Small intestine (tissue), 7 donors: Measurements from ENCODE around the gene LSS. TPM values are rescaled to one million over a fixed set of nuclear protein-coding genes. Genes with fewer than 3 reads are reported as not detected.
"Not testable (repeated sequence)": the region's sequence is repeated elsewhere in the genome, so short reads cannot be mapped to it uniquely, and the experiment has no call there.

Source experiments
- DNase-seq, 2 donors: peaks; one replicate each; pipeline versions ENCODE4 v3.0.0 to v3.0.0-alpha.2; 2013
- FAIRE-seq: peaks from 2 replicates; lab custom pipeline; 2012; peaks lifted over from hg19 to GRCh38; lab: Jason Lieb, UNC
- H3K27ac ChIP-seq, 3 donors: one replicate each; pipeline ENCODE4 v1.5.1; 2013; ENCODE audit warnings: low read length in 2 of 3, mild to moderate bottlenecking in 2 of 3, control low read depth in 1 of 3, inconsistent platforms in 1 of 3, low read depth in 1 of 3, moderate library complexity in 1 of 3
- H3K27me3 ChIP-seq, 3 donors: one replicate each; pipeline ENCODE4 v1.6.1; 2013; ENCODE audit warnings: low read length in 3 of 3, inconsistent platforms in 1 of 3; ENCODE audit not compliant: control insufficient read depth in 3 of 3, insufficient read depth in 3 of 3
- H3K36me3 ChIP-seq, 3 donors: one replicate each; pipeline ENCODE4 v1.6.1; 2013; ENCODE audit warnings: low read length in 3 of 3, inconsistent platforms in 1 of 3, low read depth in 1 of 3, mild to moderate bottlenecking in 1 of 3, moderate library complexity in 1 of 3; ENCODE audit not compliant: control insufficient read depth in 3 of 3, insufficient read depth in 2 of 3
- H3K4me1 ChIP-seq, 3 donors: one replicate each; pipeline ENCODE4 v1.6.1; 2013; ENCODE audit warnings: low read length in 2 of 3, inconsistent platforms in 1 of 3, low read depth in 1 of 3, mild to moderate bottlenecking in 1 of 3, moderate library complexity in 1 of 3; ENCODE audit not compliant: control insufficient read depth in 3 of 3, insufficient read depth in 2 of 3
- H3K4me3 ChIP-seq, 3 donors: one replicate each; pipeline ENCODE4 v1.5.1; 2013; ENCODE audit warnings: low read length in 3 of 3, control low read depth in 1 of 3, inconsistent platforms in 1 of 3, low read depth in 1 of 3, mild to moderate bottlenecking in 1 of 3, moderate library complexity in 1 of 3
- H3K9me3 ChIP-seq, 2 donors: one replicate each; pipeline ENCODE4 v1.6.1; 2013; ENCODE audit warnings: low read depth in 1 of 2, low read length in 1 of 2; ENCODE audit not compliant: control insufficient read depth in 2 of 2, insufficient read depth in 1 of 2
- WGBS, 3 donors: extraction: QIAGEN DNeasy Blood & Tissue Kit; methylation state at CpG; one replicate each; pipeline ENCODE4 v1.1.7; 2013; 5-methylcytosine and 5-hydroxymethylcytosine counted together
- polyA plus RNA-seq, 4 donors: library from polyadenylated mRNA; stranded (reverse) in 3 of 4; unstranded in 1 of 4; fragments of 200-250 nt in 3 of 4; fragments of 120-200 nt in 1 of 4; gene quantifications; one replicate each; pipeline versions ENCODE4 v1.2.1 to v1.2.3, GENCODE V29; 2013
- donor health status: healthy with polysubstance abuse.
- donor health status: control.
- donor health status: control.
- donor health status: Bipolar disorder and iron deficiency.
- donor health status: healthy.

LSS gene
- polyA plus RNA-seq, 4 donors: 13.2 to 42.1 (median 26.0) TPM

- FAIRE-seq (peak; percentile 99), DNase-seq (peak; percentile 56 to 97)
- Histone ChIP-seq H3K27me3 (no peaks in the 10 kb centered on the region), H3K4me3 (peak overlapping the region; percentile 45 to 63 (median 47)), H3K9me3 (no peaks in the 10 kb centered on the region), H3K4me1 (peaks cover 0 to 6% (median 0%) of the 10 kb centered on the region in 3 donors), H3K36me3 (peaks cover 0 to 6% (median 0%) of the 10 kb centered on the region in 3 donors), H3K27ac (peak overlapping the region; percentile 52 to 86 (median 82))
- WGBS, 3 donors: 10 to 31% (median 13%) methylated on average over 28 to 30 of the region's 30 CpGs
These were observed 43.7 kb downstream of the LSS start for GRCh38 chr21:46184625-46185555.

GRCh38 chr21:46183910-46184624 is 44.5 kb downstream of the LSS start, which contains the start of gene SPATC1L:
TSS of gene SPATC1L (minus strand) at chr21:46184459. CDS start at chr21:46182816, 1,643 bp downstream.
- Histone ChIP-seq H3K27me3 (no peaks in the 10 kb centered on the region), H3K4me3 (peak within 1 kb of the TSS; percentile 45 to 70 (median 63)), H3K4me1 (peaks cover 0 to 3% (median 0%) of the 10 kb centered on the region in 3 donors), H3K27ac (peak within 1 kb of the TSS; percentile 52 to 86 (median 82)), H3K36me3 (peaks cover 0 to 5% (median 0%) of the 10 kb centered on the region in 3 donors), H3K9me3 (no peaks in the 10 kb centered on the region)
- no peak for FAIRE-seq
- 2 to 19% (median 4%) methylated on average over 20 to 22 of the region's 24 CpGs for WGBS, 3 donors
- DNase-seq: peak; percentile 45 to 85

- H3K36me3 ChIP-seq, FAIRE-seq, H3K27me3 ChIP-seq, H3K9me3 ChIP-seq, H3K4me1 ChIP-seq, DNase-seq: not testable (repeated sequence)
- 36 to 55% (median 52%) methylated on average over 4 to 8 of the region's 13 CpGs for WGBS, 3 donors
- Histone ChIP-seq H3K27ac (peak overlapping the region in 1 of 3 donors; percentile 72), H3K4me3 (peak overlapping the region in 2 of 3 donors; percentile 63 to 70)
These were observed 45.2 kb downstream of the LSS start for GRCh38 chr21:46183337-46183909.

GRCh38 chr21:46182548-46183336 is 45.8 kb downstream of the LSS start:
- no peak overlapping the region for H3K4me3 ChIP-seq
- 88 to 89% (median 88%) methylated on average over 40 to 44 of the region's 44 CpGs for WGBS, 3 donors
- no peaks in the 10 kb centered on the region for H3K4me1 ChIP-seq
- H3K27me3 ChIP-seq: no peaks in the 10 kb centered on the region
- FAIRE-seq (no peak), DNase-seq (no peak)
- H3K9me3 ChIP-seq: no peaks in the 10 kb centered on the region
- H3K27ac ChIP-seq: no peak overlapping the region
- peaks cover 0 to 5% (median 0%) of the 10 kb centered on the region in 3 donors for H3K36me3 ChIP-seq

- no peak for DNase-seq
- Histone ChIP-seq H3K9me3 (no peaks in the 10 kb centered on the region), H3K36me3 (peaks cover 0 to 5% (median 0%) of the 10 kb centered on the region in 3 donors), H3K27ac (no peak overlapping the region), H3K4me1 (no peaks in the 10 kb centered on the region), H3K4me3 (no peak overlapping the region), H3K27me3 (no peaks in the 10 kb centered on the region)
- no peak for FAIRE-seq
- 83 to 88% (median 88%) methylated on average over 14 to 16 of the region's 16 CpGs for WGBS, 3 donors
These were observed 46.5 kb downstream of the LSS start for GRCh38 chr21:46181953-46182547.

GRCh38 chr21:46181436-46181835 is 47.1 kb downstream of the LSS start:
- Histone ChIP-seq H3K4me3 (no peak overlapping the region), H3K27me3 (no peaks in the 10 kb centered on the region), H3K36me3 (peaks cover 0 to 5% (median 0%) of the 10 kb centered on the region in 3 donors), H3K27ac (no peak overlapping the region), H3K4me1 (no peaks in the 10 kb centered on the region), H3K9me3 (no peaks in the 10 kb centered on the region)
- DNase-seq: no peak
- 91 to 92% (median 92%) methylated on average over 19 of the region's 19 CpGs for WGBS, 3 donors
- FAIRE-seq: no peak

GRCh38 chr21:46180778-46181391 is 47.7 kb downstream of the LSS start:
- FAIRE-seq (no peak), DNase-seq (no peak)
- no peak overlapping the region for H3K27ac ChIP-seq
- no peaks in the 10 kb centered on the region for H3K9me3 ChIP-seq
- no peaks in the 10 kb centered on the region for H3K4me1 ChIP-seq
- no peaks in the 10 kb centered on the region for H3K27me3 ChIP-seq
- H3K4me3 ChIP-seq: no peak overlapping the region
- peaks cover 0 to 5% (median 0%) of the 10 kb centered on the region in 3 donors for H3K36me3 ChIP-seq
- 90 to 94% (median 91%) methylated on average over 23 to 26 of the region's 26 CpGs for WGBS, 3 donors
